Peyer's patch (tissue), 4 donors: Measurements from ENCODE around the gene TRIM17.

Experiments
- POLR2A ChIP-seq, 2 donors: fragments of 450-650 bp; IDR thresholded peaks; one replicate each; pipeline ENCODE4 v1.5.1; 2017; ENCODE audit warnings: antibody characterized with exemption in 2 of 2, mild to moderate bottlenecking in 2 of 2, moderate library complexity in 2 of 2
- TF ChIP-seq, protein P1 (sequence below), 6 experiments: fragments of 450-650 bp in 4 of 6; fragments of 200-600 bp in 2 of 6; sonication (generic) in 1 of 6; IDR thresholded peaks; one replicate each; pipeline ENCODE4 v1.5.1; 2017 to 2019; ENCODE audit warnings: antibody characterized with exemption in 6 of 6, mild to moderate bottlenecking in 3 of 6, moderate library complexity in 1 of 6

DNA sequence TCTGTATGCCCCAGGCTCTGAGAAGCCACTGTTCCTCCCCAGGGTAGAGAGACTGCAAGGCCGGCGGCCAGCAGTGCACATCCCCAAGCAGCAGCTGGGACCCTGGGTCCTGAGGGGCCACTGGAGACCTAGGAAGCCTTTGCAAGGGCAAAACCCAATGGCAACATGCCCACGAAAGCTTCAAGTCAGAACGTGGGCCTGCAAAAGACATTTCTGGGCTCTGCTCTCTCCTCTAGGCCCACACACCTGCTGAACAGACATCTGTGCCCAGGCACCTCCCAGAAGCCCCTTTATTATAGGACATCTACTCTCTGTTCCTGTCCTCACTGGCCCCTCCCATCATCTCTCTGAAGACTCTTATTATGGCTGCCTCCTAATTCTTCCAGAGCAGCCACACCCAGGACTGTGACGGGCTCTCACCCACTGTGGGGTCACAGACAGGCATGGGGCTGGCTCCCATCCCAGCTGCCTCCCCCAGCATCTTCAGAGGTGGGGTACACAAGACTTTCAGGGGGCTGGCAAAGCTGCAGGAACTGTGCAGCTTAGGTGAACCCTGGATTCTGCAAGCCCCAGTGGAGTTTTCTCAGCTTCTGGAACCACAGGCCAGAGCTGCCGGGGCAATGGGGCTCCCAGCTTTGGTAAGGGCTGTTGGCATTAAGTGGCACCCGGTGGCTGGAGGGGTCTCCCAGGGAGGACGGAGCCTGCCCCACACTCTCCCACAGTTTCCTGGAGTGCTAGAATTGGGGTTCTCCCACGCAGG, 22.7 kb downstream of the TRIM17 start:
- TF ChIP-seq, protein P1, sequence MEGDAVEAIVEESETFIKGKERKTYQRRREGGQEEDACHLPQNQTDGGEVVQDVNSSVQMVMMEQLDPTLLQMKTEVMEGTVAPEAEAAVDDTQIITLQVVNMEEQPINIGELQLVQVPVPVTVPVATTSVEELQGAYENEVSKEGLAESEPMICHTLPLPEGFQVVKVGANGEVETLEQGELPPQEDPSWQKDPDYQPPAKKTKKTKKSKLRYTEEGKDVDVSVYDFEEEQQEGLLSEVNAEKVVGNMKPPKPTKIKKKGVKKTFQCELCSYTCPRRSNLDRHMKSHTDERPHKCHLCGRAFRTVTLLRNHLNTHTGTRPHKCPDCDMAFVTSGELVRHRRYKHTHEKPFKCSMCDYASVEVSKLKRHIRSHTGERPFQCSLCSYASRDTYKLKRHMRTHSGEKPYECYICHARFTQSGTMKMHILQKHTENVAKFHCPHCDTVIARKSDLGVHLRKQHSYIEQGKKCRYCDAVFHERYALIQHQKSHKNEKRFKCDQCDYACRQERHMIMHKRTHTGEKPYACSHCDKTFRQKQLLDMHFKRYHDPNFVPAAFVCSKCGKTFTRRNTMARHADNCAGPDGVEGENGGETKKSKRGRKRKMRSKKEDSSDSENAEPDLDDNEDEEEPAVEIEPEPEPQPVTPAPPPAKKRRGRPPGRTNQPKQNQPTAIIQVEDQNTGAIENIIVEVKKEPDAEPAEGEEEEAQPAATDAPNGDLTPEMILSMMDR (IDR thresholded peaks at IDR 0.05), result no peak
- TF ChIP-seq POLR2A (IDR thresholded peaks at IDR 0.05), result no peak
